DND-41 (cell line): Measurements from ENCODE around the gene UROD.

Source experiments
- ATAC-seq: fragments of 200-7000 bp; cut with Tn5 transposase; 3 replicates; pipeline ENCODE4 v1.9.1; 2021; ENCODE audit warnings: low read depth; ENCODE audit not compliant: insufficient read depth
- DNase-seq: peaks from one replicate; pipeline ENCODE4 v3.0.0-alpha.2; 2020
- H2AFZ ChIP-seq: 2 replicates; pipeline ENCODE4 v1.6.0; 2012; ENCODE audit warnings: low read depth, low read length
- H3K27ac ChIP-seq: 2 replicates; pipeline ENCODE4 v1.5.1; 2012; ENCODE audit warnings: low read length, inconsistent platforms
- H3K27me3 ChIP-seq: fragments of 200-600 bp; sonication (generic); 2 replicates; pipeline ENCODE4 v1.6.0; 2012; ENCODE audit warnings: low read length, mild to moderate bottlenecking, inconsistent platforms; ENCODE audit not compliant: insufficient read depth, poor library complexity
- H3K36me3 ChIP-seq: 2 replicates; pipeline ENCODE4 v1.5.1; 2012; ENCODE audit warnings: low read length, inconsistent platforms; ENCODE audit not compliant: insufficient read depth
- H3K4me1 ChIP-seq: 2 replicates; pipeline ENCODE4 v1.5.1; 2012; ENCODE audit warnings: mild to moderate bottlenecking, low read length; ENCODE audit not compliant: insufficient read depth
- H3K4me2 ChIP-seq: 2 replicates; pipeline ENCODE4 v1.6.0; 2012; ENCODE audit warnings: mild to moderate bottlenecking, moderate library complexity, low read length, inconsistent platforms; ENCODE audit not compliant: insufficient read depth
- H3K4me3 ChIP-seq, 2 experiments: fragments of 200-600 bp in 1 of 2; shearing (Covaris generic) in 1 of 2; 2 replicates each; pipeline ENCODE4 v1.5.1; 2012 to 2016; ENCODE audit warnings: inconsistent platforms in 2 of 2, low read length in 2 of 2, mild to moderate bottlenecking in 2 of 2, low read depth in 1 of 2, moderate library complexity in 1 of 2
- H3K79me2 ChIP-seq: 2 replicates; pipeline ENCODE4 v1.6.0; 2012; ENCODE audit warnings: low read length, inconsistent platforms; ENCODE audit not compliant: insufficient read depth
- H3K9ac ChIP-seq: 2 replicates; pipeline ENCODE4 v1.6.0; 2012; ENCODE audit warnings: low read depth, mild to moderate bottlenecking, inconsistent platforms, low read length, moderate library complexity
- H3K9me3 ChIP-seq: 2 replicates; pipeline ENCODE4 v1.5.1; 2012; ENCODE audit warnings: low read length, moderate library complexity, mild to moderate bottlenecking, inconsistent platforms; ENCODE audit not compliant: insufficient read depth, severe bottlenecking
- H4K20me1 ChIP-seq: 2 replicates; pipeline ENCODE4 v1.6.0; 2012; ENCODE audit warnings: low read length; ENCODE audit not compliant: insufficient read depth
- EZH2 ChIP-seq: IDR thresholded peaks from 3 replicates; pipeline ENCODE4 v1.6.1; 2012; ENCODE audit warnings: borderline replicate concordance, low read depth, mild to moderate bottlenecking, moderate library complexity, low read length, inconsistent platforms; ENCODE audit not compliant: severe bottlenecking
- TF ChIP-seq, protein P1 (sequence below): IDR thresholded peaks from 2 replicates; pipeline ENCODE4 v1.5.1; 2012; ENCODE audit warnings: borderline replicate concordance, low read length, moderate library complexity, mild to moderate bottlenecking; ENCODE audit not compliant: poor library complexity, severe bottlenecking; ENCODE audit errors: extremely low read depth

The UROD gene

DNA sequence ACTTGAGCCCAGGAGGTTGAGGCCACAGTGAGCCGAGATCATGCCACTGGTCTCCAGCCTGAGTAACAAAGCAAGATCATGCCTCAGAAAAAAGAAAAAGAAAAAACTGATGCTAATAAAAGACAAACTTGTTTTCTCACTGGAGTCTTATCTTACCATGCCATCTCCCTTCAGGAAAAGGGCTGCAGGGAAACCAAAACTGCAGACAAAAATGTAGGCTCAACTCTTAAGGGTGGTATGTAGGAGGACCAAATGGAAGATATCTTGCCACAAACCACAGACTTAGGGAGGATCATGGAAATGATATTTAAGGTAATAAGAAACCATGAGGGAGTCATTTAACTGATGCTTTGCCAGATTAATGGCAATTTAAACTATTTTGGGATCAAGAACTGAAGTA, 32.9 kb downstream of the UROD start:
- no peak overlapping the region for H3K4me2 ChIP-seq
- no peak overlapping the region for H2AFZ ChIP-seq
- H3K9me3 ChIP-seq = no peaks in the 10 kb centered on the region
- H3K4me1 ChIP-seq = no peaks in the 10 kb centered on the region
- DNase-seq (no peak), ATAC-seq (no peak)
- no peak overlapping the region for H3K4me3 ChIP-seq
- no peaks in the 10 kb centered on the region for H3K27me3 ChIP-seq
- no peak overlapping the region for H3K9ac ChIP-seq
- no peak overlapping the region for H3K27ac ChIP-seq
- no peaks in the 10 kb centered on the region for H3K36me3 ChIP-seq
- no peaks in the 10 kb centered on the region for H4K20me1 ChIP-seq
- TF ChIP-seq EZH2 = no peak
- TF ChIP-seq, protein P1, sequence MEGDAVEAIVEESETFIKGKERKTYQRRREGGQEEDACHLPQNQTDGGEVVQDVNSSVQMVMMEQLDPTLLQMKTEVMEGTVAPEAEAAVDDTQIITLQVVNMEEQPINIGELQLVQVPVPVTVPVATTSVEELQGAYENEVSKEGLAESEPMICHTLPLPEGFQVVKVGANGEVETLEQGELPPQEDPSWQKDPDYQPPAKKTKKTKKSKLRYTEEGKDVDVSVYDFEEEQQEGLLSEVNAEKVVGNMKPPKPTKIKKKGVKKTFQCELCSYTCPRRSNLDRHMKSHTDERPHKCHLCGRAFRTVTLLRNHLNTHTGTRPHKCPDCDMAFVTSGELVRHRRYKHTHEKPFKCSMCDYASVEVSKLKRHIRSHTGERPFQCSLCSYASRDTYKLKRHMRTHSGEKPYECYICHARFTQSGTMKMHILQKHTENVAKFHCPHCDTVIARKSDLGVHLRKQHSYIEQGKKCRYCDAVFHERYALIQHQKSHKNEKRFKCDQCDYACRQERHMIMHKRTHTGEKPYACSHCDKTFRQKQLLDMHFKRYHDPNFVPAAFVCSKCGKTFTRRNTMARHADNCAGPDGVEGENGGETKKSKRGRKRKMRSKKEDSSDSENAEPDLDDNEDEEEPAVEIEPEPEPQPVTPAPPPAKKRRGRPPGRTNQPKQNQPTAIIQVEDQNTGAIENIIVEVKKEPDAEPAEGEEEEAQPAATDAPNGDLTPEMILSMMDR = no peak
- H3K79me2 ChIP-seq = no peaks in the 10 kb centered on the region

DNA sequence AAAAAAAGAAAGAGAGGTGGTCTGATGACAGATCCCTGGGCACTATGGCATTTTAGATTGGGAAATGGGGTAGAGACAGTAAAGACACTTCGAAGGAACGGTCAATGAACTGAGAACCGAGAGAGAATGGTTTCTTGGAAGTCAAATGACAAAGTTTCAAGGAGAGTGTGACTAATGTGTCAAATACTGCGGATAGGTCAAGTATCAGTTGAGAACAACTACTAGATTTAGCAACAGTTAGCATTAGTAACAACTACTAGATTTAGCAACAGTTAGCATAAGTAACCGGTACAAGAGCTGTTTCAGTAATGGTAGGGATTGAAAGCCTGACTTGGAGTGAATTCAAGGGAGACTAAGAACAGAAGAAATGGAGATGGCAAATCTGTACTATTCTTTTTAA, 35.0 kb downstream of the UROD start:
- Histone ChIP-seq H3K27ac (no peak overlapping the region), H2AFZ (no peak overlapping the region), H4K20me1 (no peaks in the 10 kb centered on the region), H3K27me3 (no peaks in the 10 kb centered on the region), H3K36me3 (no peaks in the 10 kb centered on the region), H3K4me3 (no peak overlapping the region), H3K4me1 (peaks cover 14% of the 10 kb centered on the region), H3K4me2 (no peak overlapping the region), H3K9me3 (no peaks in the 10 kb centered on the region), H3K79me2 (no peaks in the 10 kb centered on the region), H3K9ac (no peak overlapping the region)
- ATAC-seq (no peak), DNase-seq (no peak)
- TF ChIP-seq, protein P1 = no peak
- TF ChIP-seq EZH2 = no peak

DNA sequence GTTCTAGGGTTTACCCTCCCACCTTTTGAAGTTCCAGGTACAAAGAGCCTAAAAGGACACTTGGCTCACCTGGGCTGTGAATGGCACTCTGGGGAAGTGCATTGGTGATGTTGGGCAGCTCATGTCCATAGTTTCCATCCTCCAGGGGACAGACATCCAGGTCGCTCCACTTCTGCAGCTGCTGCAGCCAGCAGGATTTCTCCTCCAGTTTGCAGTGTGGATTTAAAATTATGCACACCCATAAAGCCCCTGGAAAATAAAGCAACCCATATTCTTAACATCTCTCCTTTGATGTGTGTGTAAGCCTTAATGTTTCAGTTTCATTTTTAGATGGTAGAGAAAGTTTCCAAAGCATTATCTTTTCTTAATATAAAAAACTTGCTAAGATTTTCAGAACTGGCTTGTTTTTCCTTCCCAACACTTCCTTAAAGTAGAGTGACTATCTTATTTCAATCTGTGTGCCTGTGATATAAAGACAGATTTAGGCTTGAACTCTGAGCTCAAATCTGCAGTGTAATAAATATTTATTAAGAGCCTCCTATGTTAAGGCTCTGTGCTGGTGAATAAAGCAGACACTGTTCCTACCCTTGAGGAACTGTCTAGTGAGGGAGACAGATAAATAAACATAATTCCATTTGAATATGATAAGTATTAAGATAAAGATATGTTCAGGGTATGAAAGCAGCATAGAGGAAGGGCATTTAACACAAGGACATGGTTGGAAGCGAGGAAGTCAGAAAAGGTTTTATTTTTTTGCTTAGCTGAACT, 39.1 kb downstream of the UROD start:
- Histone ChIP-seq H3K4me3 (peak overlapping the region in 1 of 2 experiments; percentile 44; a peak in 2 of 4 replicates), H3K36me3 (no peaks in the 10 kb centered on the region), H3K27ac (no peak overlapping the region), H4K20me1 (no peaks in the 10 kb centered on the region), H3K9ac (peak overlapping the region; percentile 22), H3K4me1 (peaks cover 14% of the 10 kb centered on the region), H3K9me3 (no peaks in the 10 kb centered on the region), H3K4me2 (peak overlapping the region; percentile 61), H3K79me2 (no peaks in the 10 kb centered on the region), H2AFZ (peak overlapping the region; percentile 68), H3K27me3 (no peaks in the 10 kb centered on the region)
- peak; percentile 90 for ATAC-seq
- DNase-seq = no peak
- TF ChIP-seq EZH2 = no peak
- TF ChIP-seq, protein P1 = no peak
